IMR-90 (cell line): ENCODE data around the gene KRTAP3-2.

Source experiments
- BHLHE40 ChIP-seq: fragments of 150-350 bp; IDR thresholded peaks from 2 replicates; pipeline ENCODE4 v1.6.1; 2016; ENCODE audit warnings: mild to moderate bottlenecking, low read depth, low read length
- CEBPB ChIP-seq: IDR thresholded peaks from 2 replicates; pipeline ENCODE4 v1.6.1; 2012; ENCODE audit warnings: low read depth, low read length, improper control_type of control experiment
- MAFK ChIP-seq: IDR thresholded peaks from 2 replicates; pipeline ENCODE4 v1.6.1; 2012; ENCODE audit warnings: low read depth, low read length, improper control_type of control experiment
- MAZ ChIP-seq: IDR thresholded peaks from 2 replicates; pipeline ENCODE4 v1.6.1; 2012; ENCODE audit warnings: low read depth, mild to moderate bottlenecking, low read length, improper control_type of control experiment, moderate library complexity, borderline replicate concordance
- MXI1 ChIP-seq: IDR thresholded peaks from 2 replicates; pipeline ENCODE4 v1.6.1; 2012; ENCODE audit warnings: low read depth, mild to moderate bottlenecking, low read length, moderate library complexity, borderline replicate concordance
- POLR2A ChIP-seq: IDR thresholded peaks from 2 replicates; pipeline ENCODE4 v1.6.1; 2012; ENCODE audit warnings: mild to moderate bottlenecking, low read depth, low read length
- RAD21 ChIP-seq: IDR thresholded peaks from 2 replicates; pipeline ENCODE4 v1.6.1; 2012; ENCODE audit warnings: low read length, improper control_type of control experiment
- RCOR1 ChIP-seq: IDR thresholded peaks from 2 replicates; pipeline ENCODE4 v1.6.1; 2012; ENCODE audit warnings: mild to moderate bottlenecking, low read length, improper control_type of control experiment; ENCODE audit not compliant: insufficient replicate concordance
- SMC3 ChIP-seq: fragments of 150-350 bp; IDR thresholded peaks from 2 replicates; pipeline ENCODE4 v1.6.1; 2016; ENCODE audit warnings: low read depth, mild to moderate bottlenecking, antibody characterized with exemption, low read length, moderate library complexity
- TF ChIP-seq, protein P1 (sequence below): conservative IDR thresholded peaks from 2 replicates; pipeline ENCODE4 v1.5.1; 2012; ENCODE audit warnings: mild to moderate bottlenecking, low read depth, low read length, improper control_type of control experiment
- TF ChIP-seq, protein P2 (sequence below): fragments of 150-350 bp; IDR thresholded peaks from 2 replicates; pipeline ENCODE4 v1.6.1; 2017; ENCODE audit warnings: mild to moderate bottlenecking, antibody characterized with exemption, low read length, low read depth

DNA sequence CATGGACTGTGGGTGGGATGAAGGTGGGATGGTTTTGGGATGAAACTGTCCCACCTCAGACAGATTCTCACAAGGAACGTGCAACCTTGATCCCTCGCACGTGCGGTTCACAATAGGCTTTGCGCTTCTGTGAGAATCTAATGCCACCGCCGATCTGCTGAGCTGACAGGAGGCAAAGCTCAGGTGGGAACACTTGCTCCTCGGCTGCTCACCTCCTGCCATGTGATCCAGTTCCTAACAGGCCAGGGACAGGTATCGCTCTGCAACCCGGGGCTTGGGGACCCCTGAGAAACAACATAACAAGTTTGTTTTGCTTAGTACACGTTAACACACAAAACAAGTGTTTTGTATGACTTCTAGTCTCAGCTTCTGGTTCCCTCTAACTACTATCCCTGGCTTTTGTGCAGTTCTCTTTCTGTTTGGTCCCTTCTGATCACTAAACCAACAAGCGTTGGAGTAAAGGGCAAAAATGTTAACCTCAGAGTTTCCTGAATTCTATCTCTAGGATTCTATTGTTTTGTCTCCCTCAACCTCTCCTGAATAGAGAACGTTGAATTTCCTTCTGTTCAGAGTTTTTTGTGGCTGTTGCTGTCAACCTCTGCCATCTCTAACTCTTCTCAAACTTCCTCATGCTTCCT lies 17.0 kb upstream of the KRTAP3-2 start:
- TF ChIP-seq, protein P1, sequence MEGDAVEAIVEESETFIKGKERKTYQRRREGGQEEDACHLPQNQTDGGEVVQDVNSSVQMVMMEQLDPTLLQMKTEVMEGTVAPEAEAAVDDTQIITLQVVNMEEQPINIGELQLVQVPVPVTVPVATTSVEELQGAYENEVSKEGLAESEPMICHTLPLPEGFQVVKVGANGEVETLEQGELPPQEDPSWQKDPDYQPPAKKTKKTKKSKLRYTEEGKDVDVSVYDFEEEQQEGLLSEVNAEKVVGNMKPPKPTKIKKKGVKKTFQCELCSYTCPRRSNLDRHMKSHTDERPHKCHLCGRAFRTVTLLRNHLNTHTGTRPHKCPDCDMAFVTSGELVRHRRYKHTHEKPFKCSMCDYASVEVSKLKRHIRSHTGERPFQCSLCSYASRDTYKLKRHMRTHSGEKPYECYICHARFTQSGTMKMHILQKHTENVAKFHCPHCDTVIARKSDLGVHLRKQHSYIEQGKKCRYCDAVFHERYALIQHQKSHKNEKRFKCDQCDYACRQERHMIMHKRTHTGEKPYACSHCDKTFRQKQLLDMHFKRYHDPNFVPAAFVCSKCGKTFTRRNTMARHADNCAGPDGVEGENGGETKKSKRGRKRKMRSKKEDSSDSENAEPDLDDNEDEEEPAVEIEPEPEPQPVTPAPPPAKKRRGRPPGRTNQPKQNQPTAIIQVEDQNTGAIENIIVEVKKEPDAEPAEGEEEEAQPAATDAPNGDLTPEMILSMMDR, result no peak
- no peak for TF ChIP-seq CEBPB
- TF ChIP-seq, protein P2, sequence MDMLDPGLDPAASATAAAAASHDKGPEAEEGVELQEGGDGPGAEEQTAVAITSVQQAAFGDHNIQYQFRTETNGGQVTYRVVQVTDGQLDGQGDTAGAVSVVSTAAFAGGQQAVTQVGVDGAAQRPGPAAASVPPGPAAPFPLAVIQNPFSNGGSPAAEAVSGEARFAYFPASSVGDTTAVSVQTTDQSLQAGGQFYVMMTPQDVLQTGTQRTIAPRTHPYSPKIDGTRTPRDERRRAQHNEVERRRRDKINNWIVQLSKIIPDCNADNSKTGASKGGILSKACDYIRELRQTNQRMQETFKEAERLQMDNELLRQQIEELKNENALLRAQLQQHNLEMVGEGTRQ, result no peak
- no peak for TF ChIP-seq MAZ
- TF ChIP-seq POLR2A, result no peak
- no peak for TF ChIP-seq RAD21
- no peak for TF ChIP-seq RCOR1
- no peak for TF ChIP-seq MXI1
- TF ChIP-seq MAFK, result no peak
- no peak for TF ChIP-seq BHLHE40
- TF ChIP-seq SMC3, result no peak
